Stimulated activated CD8-positive, alpha-beta memory T cell treated with anti-CD3 and anti-CD28 coated beads, Interleukin-7, amount 100 ng/mL, for 24 hours (primary cell): Measurements from ENCODE around the gene ENO2.
A peak's percentile ranks its signal among the peaks of the same experiment; 100 is the strongest.
"Not testable (repeated sequence)": the region's sequence is repeated elsewhere in the genome, so short reads cannot be mapped to it uniquely, and the experiment has no call there.

Experiments used
- DNase-seq: peaks from one replicate; pipeline ENCODE4 v3.0.0-alpha.2; 2020; ENCODE audit warnings: low read depth

Gene ENO2

GRCh38 chr12:6886206-6886999 lies 28.0 kb upstream of the ENO2 start:
- DNase-seq: not testable (repeated sequence)

DNA sequence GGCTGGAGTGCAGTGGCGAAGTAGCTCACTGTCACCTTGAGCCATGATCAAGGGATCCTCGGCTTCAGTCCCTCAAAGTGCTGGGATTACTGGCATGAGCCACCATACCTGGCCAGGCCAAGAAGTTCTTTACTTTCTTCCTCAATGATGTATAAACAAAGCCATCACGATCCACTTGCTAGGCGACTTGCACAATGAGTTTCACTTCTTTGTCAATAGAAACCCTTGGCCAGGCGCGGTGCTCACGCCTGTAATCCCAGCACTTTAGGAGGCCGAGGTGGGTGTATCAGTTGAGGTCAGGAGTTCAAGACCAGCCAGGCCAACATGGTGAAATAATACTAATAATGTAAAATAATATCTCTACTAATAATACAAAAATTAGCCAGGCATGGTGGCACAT lies 26.9 kb upstream of the ENO2 start:
- DNase-seq: no peak

DNA sequence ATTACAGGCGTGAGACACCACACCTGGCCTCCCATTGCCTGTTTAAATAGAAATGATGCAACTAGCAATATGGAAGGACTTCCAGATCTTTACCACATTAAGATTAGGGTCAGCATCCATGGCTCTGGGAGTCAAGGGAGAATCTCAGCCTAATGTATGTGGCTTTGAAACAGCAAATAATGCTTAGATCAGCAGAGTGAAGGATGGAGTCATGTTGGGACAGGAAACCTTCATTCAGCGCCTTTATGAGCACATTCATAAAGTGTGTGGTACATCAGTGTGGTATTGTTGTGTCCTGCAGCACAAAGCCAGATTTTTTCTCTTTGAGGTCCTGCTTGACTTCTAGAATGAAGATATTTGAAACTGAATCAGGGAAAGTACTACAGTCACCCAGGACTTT lies 26.0 kb upstream of the ENO2 start:
- DNase-seq: no peak

DNA sequence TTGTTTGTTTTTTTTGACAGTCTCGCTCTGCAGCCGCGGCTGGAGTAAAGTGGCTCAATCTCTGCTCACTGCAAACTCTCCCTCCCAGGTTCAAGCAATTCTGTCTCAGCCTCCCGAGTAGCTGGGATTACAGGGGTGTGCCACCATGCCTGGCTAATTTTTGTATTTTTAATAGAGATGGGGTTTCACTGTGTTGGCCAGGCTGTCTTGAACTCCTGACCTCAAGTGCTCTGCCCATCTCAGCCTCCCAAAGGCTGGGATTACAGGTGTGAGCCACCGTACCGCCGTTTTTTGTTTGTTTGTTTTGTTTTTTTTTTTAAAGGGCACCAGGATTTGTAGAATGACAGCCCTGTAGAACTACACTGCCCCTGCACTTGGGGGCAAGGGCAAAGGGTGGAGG lies 25.6 kb upstream of the ENO2 start:
- not testable (repeated sequence) for DNase-seq

- DNase-seq: not testable (repeated sequence)
Observed at GRCh38 chr12:6889775-6890573, 24.4 kb upstream of the ENO2 start.

DNA sequence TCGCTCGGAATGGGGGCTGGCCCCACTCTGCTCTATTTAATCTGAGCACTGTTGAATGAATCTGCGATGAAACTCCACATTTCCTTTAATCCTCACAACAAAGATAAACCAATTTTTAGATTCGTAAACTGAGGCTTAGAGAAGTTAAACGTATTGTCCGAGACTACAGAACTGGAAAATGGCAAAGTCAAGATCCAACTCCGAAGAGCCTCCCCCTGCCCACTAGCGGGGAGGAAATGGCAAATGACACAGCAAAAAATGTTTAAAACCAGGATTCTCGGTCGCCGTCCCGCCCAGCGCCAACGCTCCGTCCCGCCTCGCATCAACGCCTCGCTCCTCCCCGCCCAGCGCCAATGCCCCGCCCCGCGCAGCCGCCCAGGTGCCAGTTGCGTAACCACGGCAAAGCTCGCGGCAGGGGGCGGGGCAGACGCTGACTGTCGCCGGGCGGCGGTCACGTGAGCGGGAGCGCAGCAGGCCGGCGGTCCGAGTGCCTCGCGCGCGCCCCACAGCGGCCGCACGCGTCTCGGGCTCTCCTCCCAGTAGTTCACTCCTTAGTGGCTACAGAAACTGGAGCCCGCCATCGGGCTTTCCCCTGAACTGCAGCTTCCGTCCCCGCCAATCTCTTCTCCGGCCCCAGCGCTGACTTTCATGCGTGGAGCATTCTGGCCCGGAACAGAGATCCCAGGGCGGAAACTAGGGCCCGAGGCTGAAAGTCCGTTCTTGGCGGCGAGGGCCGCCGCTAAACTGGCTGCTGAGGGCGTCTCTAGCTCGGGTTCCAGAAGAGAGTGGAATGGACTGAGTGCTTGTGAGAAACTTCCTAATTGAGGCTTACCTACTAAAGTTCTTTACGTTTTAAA lies 23.4 kb upstream of the ENO2 start:
- DNase-seq: peak; percentile 96

DNA sequence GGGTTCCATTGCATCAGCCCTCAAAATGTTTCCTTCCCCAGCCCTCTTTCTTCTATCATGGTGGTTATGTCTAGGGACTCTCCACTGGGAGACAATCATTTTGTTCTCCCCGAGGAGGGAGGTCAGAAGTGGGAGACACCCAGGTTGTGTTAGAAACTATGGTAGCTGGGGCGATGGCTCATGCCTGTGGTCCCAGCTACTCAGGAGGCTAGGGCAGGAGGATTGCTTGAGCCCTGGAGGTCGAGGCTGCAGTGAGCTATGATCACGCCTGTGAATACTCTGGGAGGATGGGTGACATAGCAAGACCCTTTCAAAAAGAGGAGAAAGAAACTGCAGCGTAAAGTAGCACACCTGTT lies 22.8 kb upstream of the ENO2 start:
- DNase-seq: no peak

DNA sequence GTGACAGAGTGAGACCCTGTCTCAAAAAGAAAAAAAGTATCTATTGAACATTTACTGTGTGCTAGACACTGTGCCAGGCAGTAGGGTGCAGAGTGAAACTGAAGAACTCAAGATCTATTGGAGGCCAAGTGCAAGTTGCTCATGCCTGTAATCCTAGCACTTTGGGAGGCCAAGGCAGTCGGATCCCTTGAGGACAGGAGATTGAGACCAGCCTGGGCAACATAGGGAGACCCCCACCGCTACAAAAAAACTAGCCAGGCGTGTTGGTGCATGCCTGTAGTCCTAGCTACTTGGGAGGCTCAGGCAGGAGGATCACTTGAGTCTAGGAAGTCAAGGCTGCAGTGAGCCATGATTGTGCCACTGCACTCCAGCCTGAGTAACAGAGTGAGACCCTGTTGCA lies 21.7 kb upstream of the ENO2 start:
- not testable (repeated sequence) for DNase-seq

GRCh38 chr12:6894321-6894720 lies 20.1 kb upstream of the ENO2 start:
- no peak for DNase-seq

DNA sequence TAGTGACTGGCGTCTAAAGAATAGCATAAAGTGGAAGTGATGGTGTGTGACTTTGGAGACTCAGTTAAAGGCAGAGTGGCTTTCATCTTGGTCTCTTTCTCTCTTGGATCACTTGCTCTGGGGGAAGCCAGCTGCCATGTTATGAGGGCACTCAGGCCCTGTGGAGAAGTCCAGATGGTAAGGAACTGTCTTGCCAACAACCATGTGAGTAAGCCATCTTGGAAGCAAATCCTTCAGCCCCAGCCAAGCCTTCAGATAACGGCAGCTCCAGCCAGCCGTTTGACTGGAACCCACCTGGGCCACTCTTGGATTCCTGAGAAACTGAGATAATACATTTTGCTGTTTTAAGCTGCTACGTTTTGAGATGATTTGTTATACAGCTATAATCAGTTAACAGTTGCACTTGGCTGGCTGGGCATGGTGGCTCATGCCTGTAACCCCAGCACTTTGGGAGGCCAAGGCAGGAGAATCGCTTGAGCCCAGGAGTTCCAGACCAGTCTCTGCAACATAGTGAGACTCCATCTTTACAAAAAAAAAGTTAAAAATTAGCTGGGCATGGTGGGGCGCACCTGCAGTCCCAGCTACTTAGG lies 17.4 kb upstream of the ENO2 start:
- no peak for DNase-seq

GRCh38 chr12:6899427-6899826 lies 15.0 kb upstream of the ENO2 start:
- DNase-seq: no peak

DNA sequence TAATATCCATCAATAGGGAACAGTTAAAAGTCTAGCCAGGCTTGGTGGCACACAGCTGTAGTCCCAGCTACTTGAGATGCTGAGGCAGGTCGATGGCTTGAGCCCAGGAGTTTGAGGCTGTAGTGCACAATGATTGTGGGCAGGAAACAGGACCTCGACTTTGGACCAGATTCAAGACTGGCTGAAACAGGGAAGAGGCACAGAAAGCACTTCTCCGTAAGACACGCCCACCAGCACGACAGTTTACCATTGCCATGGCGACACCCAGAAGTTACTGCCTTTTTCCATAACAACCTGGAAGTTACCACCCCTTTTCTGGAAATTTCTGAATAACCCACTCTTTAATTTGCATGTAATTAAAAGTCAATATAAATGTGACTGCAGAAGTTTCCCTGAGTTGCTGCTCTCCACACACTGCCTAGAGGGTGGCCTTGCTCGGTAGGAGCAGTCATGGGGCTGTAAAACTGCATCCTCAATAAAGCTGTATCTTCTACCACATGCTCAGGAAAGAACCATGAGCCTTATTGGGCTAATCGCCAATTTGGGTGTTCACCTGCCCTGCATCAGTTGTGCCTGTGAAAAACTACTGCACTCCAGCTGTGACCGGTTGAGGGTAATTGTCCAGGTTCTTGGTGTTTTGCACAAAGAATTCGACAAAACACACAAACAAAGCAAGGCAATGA lies 14.4 kb upstream of the ENO2 start:
- DNase-seq: no peak

- DNase-seq: no peak
Observed at GRCh38 chr12:6902448-6902847, 11.9 kb upstream of the ENO2 start.

DNA sequence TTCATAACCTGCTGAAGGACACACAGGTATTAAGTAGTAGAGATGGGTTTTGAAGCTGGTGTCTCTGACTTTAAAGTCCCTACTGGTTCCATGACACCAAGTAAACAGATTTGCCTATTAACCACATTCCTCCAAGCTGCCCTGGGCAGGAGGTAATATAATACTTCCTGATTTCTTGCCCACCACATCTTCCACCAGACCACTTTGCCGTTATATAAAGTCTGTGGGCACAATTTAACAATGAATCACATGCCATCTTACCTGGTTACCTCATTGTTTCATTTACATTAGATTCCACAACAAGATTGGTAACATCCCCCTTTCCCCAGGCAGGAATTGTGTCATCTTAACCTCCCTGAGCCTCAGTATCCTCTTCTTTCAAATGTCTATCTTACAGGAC lies 10.7 kb upstream of the ENO2 start:
- DNase-seq: no peak

DNA sequence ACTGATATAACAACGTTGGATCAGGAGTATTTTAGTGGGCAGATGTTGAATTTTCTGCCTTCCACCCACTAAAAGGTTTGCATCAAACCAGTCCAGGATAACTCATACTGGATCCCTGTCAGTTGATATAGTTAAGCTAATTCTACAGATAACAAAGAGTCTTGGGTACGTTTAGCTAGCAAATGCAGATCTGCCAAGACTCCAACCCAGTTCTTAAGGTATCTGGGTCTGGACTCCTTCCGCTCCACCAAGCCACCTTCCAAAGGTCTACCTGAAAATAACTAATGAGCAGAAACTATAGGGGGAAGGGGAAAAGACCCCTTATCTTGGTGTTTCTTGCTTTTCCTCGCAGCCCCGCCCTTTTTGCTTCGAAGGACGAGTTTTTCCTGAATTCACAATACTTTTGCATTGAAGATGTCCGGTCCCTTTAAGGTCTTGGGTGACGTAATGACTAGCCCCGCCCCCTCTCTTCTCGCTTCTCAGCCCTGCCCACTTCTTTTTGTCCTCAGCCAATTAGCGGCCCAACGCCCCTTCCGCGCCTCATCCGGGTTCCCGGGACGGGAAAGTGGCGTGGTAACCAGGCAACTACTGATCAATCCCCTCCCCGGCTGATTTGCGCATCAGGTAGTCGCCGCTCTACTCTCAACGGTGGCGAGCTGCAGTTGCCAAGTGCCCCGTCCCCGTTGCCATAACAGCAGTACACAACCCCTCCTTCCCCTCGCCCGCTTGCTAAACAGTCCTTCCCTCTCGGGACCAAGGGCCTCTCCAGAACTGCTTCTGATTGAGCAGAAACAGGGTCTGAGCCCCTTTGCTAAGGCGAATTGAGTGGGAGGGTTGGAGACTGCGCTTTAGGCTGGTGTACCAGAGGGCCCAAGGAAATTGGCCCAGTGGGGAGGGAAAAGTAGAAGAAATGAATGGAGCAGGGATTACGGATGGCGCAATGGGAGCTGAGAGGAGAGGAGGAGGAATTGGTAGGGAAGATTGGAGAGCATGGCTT lies 9.8 kb upstream of the ENO2 start, which contains the start of gene LRRC23:
LRRC23 (plus strand) TSS at position 543 of the 997 bp plus-strand sequence. CDS start 812 bp downstream, outside the sequence.
- peak; percentile 97 for DNase-seq

DNA sequence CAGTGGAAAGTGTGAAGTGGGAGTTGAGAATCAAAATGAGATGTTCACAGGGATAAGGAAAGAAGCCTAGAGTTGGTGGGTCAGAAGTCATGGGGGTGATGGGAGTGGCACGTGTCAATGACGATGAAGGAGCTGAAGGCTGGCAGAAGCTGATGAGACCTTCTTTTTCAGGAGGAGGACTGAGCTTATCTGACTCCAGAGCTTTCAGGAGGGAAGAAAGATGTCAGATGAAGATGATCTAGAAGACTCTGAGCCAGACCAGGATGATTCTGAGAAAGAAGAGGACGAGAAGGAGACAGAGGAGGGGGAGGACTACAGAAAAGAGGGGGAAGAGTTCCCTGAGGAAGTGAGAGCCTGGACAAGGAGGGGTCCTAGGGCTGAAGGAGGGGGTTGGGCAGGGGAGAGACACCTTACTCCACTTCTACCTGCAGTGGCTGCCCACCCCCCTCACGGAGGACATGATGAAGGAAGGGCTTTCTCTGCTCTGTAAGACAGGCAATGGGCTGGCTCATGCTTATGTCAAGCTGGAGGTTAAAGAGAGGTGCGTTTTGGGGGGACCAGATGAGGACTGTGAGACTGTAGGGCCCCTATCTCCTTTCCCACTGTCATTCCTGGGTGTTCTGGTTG lies 8.9 kb upstream of the ENO2 start:
- no peak for DNase-seq

DNA sequence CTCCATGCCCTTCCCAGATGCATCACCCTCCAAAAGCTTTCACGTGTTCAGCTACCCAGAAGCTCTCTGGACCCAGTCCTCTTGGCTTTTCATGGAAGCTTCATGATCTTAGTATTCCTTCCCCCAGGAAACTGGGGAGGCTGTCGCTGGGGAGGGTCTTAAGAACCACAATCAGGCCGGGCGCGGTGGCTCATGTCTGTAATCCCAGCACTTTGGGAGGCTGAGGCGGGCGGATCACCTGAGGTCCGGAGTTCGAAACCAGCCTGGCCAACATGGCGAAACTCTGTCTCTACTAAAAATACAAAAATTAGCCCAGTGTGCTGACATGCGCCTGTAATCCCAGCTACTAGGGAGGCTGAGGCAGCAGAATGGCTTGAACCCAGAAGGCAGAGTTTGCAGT lies 6.2 kb upstream of the ENO2 start:
- not testable (repeated sequence) for DNase-seq

DNA sequence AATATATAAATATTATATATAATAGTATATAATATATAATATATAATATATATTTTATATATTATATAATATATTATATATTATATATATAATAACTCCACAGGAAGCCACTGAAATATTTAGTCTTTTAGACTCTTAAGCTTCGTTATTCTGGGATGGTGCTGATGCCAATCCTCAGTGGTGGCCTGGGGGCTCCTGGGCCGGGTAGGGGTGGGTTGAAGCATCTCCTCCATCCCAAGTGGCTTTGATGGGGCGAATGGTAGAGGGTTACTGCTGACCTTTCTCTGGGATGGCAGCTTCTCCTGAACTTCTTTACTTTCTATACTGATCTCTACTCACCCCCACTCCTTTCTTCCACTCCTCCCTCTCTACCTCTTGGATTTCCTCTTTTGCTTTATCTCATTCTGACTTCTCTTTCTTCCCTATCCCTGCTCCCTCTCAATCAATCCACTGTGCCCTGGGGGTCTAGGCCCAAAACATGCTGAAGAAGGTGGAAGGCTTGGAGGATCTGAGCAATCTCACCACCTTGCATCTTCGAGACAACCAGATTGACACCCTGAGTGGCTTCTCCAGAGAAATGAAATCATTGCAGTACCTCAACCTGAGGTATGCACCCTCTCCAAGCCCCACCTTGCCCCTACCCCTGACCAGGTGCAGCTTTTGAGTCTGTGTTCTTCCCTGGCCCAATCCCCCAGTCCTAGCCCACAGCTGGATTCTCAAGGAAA lies 4.8 kb upstream of the ENO2 start:
- DNase-seq: no peak
